Placental epithelial cell (primary cell): ENCODE results near the gene RAD1. TPM values are rescaled to one million over a fixed set of nuclear protein-coding genes. Genes with fewer than 3 reads are reported as not detected.

Source experiments
- total RNA-seq: library from RNA; depleted of rRNA; stranded (reverse); fragments of >200 nt; gene quantifications from 2 replicates; pipeline ENCODE4 v1.2.3, GENCODE V29; 2012

RAD1 gene, protein sequence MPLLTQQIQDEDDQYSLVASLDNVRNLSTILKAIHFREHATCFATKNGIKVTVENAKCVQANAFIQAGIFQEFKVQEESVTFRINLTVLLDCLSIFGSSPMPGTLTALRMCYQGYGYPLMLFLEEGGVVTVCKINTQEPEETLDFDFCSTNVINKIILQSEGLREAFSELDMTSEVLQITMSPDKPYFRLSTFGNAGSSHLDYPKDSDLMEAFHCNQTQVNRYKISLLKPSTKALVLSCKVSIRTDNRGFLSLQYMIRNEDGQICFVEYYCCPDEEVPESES
- total RNA-seq, result 21.6 and 27.1 TPM in 2 replicates

DNA sequence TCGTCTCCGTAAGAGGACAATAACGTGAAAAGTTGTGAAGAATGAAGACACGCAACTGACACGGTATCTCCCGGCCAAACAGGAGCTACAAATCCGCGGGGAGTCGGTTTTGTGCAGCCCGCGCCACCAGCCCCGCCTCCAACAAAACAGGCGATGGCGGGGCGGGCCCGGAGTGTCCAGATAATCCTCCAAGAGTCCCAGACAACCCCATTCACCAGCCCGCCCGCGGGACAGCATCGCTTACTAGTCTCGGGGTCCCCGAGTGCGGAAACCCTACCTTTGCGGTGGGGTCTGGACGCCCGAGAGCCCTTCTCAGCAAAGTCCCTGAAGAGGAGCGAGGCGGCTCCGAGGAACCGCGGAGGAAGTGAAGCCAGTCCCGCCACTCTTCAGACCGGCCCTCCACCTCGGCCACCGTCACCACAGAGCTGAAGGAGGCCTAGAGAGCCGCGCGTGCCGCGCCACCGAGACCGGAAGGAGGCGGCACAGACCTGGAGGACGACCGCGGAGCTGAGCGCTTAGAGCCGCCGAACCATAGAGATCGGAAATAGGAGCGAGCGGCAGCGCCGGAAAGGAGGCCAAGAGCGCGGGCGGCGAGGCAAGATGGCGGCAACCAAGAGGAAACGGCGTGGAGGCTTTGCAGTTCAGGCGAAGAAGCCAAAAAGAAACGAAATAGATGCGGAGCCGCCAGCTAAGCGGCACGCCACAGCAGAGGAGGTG is at the start of gene RAD1, which contains the start of gene BRIX1:
TSS of gene RAD1 (minus strand) at position 366 of the 717 bp plus-strand sequence. CDS start 612 bp downstream, outside the sequence.
TSS of gene BRIX1 (plus strand) at position 573 of the 717 bp plus-strand sequence. CDS start at position 601, 28 bp downstream.

DNA sequence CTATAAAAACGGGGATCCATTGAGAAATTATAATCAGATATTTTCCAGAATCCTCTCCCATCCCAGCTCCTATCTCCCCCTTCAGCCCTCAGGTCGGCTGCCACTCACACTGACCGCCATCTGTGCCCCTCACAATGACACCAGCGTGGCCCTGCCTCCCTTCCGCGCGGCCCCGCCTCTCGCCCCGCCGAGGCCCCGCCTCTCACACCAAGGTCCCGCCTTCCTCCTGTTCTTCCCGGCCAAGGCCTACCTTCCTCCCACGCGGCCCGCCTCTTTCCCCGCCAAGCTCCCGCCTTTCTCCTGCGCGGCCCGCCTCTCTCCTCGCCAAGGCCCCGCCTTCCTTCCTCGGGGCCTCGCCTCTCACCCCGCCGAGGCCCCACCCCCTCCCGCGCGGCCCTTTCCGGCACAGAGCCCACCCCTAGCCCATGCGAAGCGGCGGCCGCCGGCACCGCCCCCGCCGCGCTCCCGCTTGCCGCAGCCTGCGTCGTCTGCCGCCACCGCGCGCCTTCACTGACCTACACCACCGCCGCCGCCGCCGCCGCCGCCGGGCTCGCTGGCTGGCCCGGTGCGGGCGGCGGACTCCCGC is 13.9 kb upstream of the RAD1 start, which contains the start of gene DNAJC21:
TSS of gene DNAJC21 (plus strand) at position 426 of the 586 bp plus-strand sequence. CDS start 261 bp downstream, outside the sequence.

Other genes starting within 250 kb of the RAD1 start
- 0.43 and 1.2 TPM in 2 replicates for gene TTC23L, start 76.3 kb downstream of the RAD1 start, total RNA-seq
- 14.9 and 23.1 TPM in 2 replicates for gene BRIX1, start 207 bp upstream of the RAD1 start, total RNA-seq
- 24.8 and 36.5 TPM in 2 replicates for gene DNAJC21, start 14.1 kb upstream of the RAD1 start, total RNA-seq
- gene AGXT2, start 132.4 kb upstream of the RAD1 start, total RNA-seq, result not detected in 2 replicates